H1 (cell line): ENCODE measurements around the gene ABHD2. TPM values are rescaled to one million over a fixed set of nuclear protein-coding genes. Genes with fewer than 3 reads are reported as not detected.

ENCODE experiments used
- ASH2L ChIP-seq: fragments of 200-600, 300-600 bp; sonication (generic); IDR thresholded peaks from one replicate; pipeline ENCODE4 v1.7.1; 2017; ENCODE audit warnings: low read length
- CBX8 ChIP-seq: fragments of 300-800, 300-1000 bp; sonication (generic); IDR thresholded peaks from 2 replicates; pipeline ENCODE4 v1.7.1; 2016; ENCODE audit warnings: low read depth, low read length, borderline replicate concordance
- CHD2 ChIP-seq: IDR thresholded peaks from 2 replicates; pipeline ENCODE4 v1.6.1; 2012; ENCODE audit warnings: low read length, improper control_type of control experiment
- KDM4A ChIP-seq: IDR thresholded peaks from one replicate; pipeline ENCODE4 v1.7.1; 2012; ENCODE audit warnings: low read depth, mild to moderate bottlenecking, moderate library complexity, low read length, inconsistent platforms; ENCODE audit not compliant: severe bottlenecking
- SIN3A ChIP-seq, 2 experiments: IDR thresholded peaks in 1 of 2; conservative IDR thresholded peaks in 1 of 2; 2 replicates each; pipeline ENCODE4 v1.6.1; 2011 to 2012; ENCODE audit warnings: low read length in 2 of 2, improper control_type of control experiment in 1 of 2, low read depth in 1 of 2, mild to moderate bottlenecking in 1 of 2
- SIRT6 ChIP-seq: IDR thresholded peaks from one replicate; pipeline ENCODE4 v1.7.1; 2012; ENCODE audit warnings: low read length, inconsistent platforms
- TAF1 ChIP-seq: IDR thresholded peaks from 2 replicates; pipeline ENCODE4 v1.6.1; 2011; ENCODE audit warnings: mild to moderate bottlenecking, low read depth, low read length
- USF2 ChIP-seq: IDR thresholded peaks from 2 replicates; pipeline ENCODE4 v1.6.1; 2011; ENCODE audit warnings: low read length, improper control_type of control experiment
- polyA plus RNA-seq, 7 experiments: library from polyadenylated mRNA; depleted of rRNA in 3 of 7; stranded (reverse) in 5 of 7; unstranded in 2 of 7; fragments of >200 nt in 5 of 7; fragments of 200-250 nt in 2 of 7; gene quantifications; 1 replicate in 5 of 7; 2 replicates in 1 of 7; 4 replicates in 1 of 7; pipeline versions ENCODE4 v1.2.1 to v1.2.3, GENCODE V29; 2011 to 2013; ENCODE audit warnings: missing spikeins in 2 of 7, mixed read lengths in 2 of 7
- total RNA-seq: library from RNA; stranded (reverse); fragmentation: NEBNext Ultra II Directional; extraction: Animal tissue kit (Norgen Biotek cat#: 25700); gene quantifications from 2 replicates; pipeline ENCODE4 v1.2.1, GENCODE V29; 2021
- TF ChIP-seq, protein P1 (sequence below): IDR thresholded peaks from 2 replicates; pipeline ENCODE4 v1.6.1; 2012; ENCODE audit warnings: inconsistent platforms

Gene ABHD2
- total and polyA plus RNA-seq, 2 of the 8 experiments (the other 6 are each of a cell fraction or from before 2014, with no cell fraction given), result 9.1 to 23.7 TPM

- no peak for TF ChIP-seq USF2
- TF ChIP-seq, protein P1, sequence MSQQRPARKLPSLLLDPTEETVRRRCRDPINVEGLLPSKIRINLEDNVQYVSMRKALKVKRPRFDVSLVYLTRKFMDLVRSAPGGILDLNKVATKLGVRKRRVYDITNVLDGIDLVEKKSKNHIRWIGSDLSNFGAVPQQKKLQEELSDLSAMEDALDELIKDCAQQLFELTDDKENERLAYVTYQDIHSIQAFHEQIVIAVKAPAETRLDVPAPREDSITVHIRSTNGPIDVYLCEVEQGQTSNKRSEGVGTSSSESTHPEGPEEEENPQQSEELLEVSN, result no peak
- no peak for TF ChIP-seq TAF1
- TF ChIP-seq SIRT6, result no peak
- TF ChIP-seq ASH2L, result no peak
- no peak for TF ChIP-seq CBX8
- no peak for TF ChIP-seq SIN3A (conservative IDR thresholded peaks at IDR 0.05 in 1 of 2, IDR thresholded peaks at IDR 0.05 in 1 of 2; ENCODE audit: low read depth in 1 of 2, low read length in 2 of 2)
- no peak for TF ChIP-seq KDM4A
- no peak for TF ChIP-seq CHD2
Observed at GRCh38 chr15:89074402-89075012, 13.7 kb upstream of the ABHD2 start (continued).
